HG02798 (cell line): Measurements from ENCODE around the gene SYT3.

ENCODE experiments used
- ATAC-seq: cut with Tn5 transposase; IDR thresholded peaks from one replicate; pipeline ENCODE4 v1.9.1; 2021; ENCODE audit warnings: mild to moderate bottlenecking; ENCODE audit not compliant: unreplicated experiment, poor library complexity

Gene SYT3, protein sequence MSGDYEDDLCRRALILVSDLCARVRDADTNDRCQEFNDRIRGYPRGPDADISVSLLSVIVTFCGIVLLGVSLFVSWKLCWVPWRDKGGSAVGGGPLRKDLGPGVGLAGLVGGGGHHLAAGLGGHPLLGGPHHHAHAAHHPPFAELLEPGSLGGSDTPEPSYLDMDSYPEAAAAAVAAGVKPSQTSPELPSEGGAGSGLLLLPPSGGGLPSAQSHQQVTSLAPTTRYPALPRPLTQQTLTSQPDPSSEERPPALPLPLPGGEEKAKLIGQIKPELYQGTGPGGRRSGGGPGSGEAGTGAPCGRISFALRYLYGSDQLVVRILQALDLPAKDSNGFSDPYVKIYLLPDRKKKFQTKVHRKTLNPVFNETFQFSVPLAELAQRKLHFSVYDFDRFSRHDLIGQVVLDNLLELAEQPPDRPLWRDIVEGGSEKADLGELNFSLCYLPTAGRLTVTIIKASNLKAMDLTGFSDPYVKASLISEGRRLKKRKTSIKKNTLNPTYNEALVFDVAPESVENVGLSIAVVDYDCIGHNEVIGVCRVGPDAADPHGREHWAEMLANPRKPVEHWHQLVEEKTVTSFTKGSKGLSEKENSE

DNA sequence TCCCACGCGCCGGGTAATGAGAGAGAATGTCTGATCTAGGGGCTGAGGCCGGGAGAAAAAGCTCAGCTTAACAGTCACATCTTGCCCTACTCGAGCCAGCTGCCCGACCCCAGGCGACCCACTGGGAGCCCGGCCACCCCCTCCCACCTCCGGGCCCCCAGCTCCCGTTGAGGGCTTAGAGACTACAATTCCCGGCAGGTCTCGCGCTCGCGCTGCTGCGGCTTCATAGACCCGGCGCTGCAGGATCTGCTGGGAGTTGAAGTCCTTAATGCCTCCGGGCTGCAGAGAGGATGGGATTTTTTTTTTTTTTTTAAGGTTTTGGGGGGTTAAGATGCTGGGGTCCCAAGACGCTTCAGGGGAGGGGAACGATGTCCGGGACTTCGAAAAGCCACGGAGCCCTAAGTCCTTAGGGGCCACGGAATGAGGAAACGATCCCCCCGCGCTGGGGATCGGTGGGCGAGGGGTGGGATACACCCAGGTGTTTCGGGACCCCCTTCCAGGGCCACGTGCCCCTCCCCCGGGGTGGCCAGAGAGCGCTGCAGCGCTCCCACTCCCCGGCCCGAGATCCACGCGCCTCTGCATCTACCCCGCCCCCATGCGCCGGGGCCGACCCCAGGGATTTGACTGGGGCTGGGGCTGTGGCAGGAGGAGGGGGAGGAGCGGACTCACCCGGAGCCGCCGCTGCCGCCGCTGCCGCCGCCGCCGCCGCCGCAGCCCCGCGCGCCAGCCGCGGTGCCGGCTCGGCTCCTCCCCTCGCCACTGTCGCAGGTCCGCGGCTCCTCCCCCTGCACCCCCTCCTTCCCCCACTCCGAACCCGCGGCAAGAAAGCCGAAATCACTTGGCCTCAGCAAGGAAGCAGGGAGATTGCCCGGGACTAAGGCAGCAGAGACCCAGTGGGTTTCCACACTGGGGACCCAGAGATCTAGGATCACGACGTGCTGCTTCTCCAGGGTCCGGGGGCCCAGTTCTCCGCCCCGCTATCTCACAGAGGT lies at the start of gene SYT3:
Gene SYT3, minus strand, starts transcription at position 761 of the 992 bp plus-strand sequence. CDS start 2,470 bp downstream, outside the sequence.
- ATAC-seq = no peak

DNA sequence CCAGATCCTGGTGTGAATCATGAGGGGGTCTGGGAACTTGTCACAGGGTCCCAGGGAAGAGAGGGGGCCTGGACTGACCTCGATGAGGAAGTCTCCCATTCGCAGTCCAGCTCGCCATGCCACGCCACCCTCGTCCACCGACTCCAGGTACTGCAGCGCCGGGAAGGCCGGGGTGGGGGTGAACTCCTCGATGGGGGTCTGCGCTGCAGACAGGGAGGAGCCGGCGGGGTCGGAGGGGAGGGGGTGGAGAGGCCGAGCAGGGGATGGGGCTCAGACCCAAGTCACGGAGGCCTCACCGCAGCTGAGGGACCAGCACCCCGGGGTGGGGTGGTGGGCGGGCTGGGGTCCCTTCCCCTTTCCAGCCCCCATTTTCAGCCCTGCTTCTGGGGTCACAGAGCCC lies 49.1 kb upstream of the SYT3 start:
- no peak for ATAC-seq

DNA sequence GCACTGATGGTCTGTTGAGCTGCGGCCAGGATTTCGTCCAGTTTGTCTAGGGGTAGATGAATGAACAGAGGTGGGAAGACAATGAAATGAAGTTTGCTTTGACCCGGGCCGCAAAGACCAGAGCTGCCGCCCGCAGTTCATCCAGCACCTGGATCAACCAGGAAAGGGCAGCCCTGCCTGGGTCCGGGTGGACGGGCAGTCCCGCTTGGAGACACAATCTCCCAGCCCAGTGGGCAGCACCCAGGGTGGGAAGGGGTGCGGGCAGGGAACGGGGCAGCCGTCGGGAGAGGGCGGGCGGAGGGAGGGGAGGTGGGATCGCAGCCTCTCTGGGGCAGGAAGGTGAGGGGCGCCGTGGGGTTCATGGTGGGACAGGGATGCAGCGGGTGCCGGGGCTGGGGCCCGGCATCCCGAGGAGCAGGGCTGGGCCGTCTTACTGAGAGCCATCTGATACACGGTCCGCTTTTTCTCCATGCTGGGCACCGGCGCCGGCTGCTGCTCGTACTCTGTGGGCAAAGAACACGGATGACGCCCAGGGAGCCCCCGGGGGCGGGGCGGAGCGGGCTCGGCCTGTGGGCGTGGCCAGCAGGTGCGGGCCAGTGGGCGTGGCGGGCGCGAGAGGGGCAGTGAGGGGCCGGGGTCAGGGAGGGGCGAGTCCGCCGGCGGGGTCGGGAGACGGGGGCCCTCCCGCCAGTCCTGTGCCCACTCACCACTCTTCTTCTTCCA lies 46.8 kb upstream of the SYT3 start:
- no peak for ATAC-seq

DNA sequence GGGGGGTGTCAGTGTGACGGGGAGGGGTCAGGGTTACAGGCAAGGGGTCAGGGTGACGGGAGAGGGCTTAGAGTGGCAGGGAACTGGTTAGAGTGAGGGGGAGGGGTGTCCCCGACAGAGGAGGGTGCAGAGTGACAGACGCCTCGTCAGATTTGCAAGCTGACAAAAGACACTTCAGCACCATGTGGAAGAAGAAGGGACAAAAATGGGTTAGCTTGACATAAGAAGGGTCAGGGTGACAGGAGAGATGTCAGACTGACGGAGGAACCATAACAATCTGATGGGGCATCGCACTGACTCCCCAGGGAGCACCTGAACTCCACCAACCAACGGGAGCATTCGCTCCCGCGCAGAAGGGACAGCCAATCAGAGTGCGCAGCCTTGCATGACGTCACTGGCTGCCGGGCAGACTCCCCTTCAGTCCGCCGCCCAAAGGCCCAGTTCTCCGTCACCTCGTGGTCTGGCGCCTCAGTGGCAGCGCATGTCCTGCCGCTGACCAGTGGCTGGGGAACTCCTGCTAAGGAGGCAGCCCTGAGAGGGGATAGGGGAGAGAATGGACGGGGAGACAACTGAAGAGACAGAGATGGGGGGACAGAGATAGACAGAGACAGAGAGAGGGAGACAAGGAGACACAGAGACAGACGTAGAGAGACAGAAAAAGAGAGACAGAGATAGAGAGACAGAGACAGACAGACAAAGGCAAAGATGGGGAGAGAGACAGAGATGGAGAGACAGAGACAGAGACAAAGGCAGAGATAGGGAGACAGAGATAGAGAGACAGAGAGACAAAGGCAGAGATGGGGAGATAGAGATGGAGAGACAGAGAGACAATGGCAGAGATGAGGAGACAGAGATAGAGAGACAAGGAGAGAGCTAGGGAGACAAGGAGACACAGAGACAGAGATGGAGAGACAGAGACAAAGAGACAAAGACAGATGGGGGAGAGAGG lies 39.8 kb upstream of the SYT3 start:
- peak; percentile 88 for ATAC-seq

DNA sequence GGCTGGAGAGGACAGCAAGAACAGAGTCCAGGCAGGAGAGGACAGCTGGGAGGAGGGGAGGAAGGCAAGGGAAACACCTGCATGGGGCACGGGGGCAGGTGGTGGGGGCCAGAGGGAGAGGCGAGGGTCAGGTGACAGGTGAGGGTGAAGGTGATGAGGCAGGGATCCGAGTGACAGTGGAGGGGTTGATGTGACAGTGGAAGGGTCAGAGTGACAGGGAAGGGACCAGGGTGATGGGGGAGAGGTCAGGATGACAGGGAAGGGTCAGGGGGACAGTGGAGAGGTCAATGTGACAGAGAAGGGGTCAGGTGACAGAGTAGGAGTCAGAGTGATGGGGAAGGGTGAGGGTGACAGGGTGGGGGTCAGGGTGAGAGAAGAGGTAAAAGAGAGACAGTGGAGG lies 38.6 kb upstream of the SYT3 start:
- ATAC-seq = no peak

DNA sequence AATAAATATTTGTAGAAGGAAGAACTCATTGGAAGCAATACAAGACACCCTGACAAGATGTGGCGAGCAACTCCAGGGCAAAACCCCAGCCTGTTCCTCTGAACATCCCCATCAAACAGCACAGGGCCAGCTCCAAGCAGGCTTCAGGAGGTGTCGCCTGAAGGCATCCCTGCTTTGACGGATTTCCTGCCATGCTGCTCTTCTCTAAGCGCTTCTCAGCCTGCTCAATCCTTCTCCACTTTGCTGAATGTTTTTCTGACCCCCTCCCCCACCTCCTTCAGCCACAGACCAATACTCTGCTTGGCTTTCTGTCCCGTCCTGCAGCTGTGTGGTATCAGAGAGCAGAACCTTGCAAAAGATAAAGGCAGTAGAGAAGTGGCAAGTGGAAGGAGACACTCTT lies 38.0 kb upstream of the SYT3 start:
- ATAC-seq = no peak

DNA sequence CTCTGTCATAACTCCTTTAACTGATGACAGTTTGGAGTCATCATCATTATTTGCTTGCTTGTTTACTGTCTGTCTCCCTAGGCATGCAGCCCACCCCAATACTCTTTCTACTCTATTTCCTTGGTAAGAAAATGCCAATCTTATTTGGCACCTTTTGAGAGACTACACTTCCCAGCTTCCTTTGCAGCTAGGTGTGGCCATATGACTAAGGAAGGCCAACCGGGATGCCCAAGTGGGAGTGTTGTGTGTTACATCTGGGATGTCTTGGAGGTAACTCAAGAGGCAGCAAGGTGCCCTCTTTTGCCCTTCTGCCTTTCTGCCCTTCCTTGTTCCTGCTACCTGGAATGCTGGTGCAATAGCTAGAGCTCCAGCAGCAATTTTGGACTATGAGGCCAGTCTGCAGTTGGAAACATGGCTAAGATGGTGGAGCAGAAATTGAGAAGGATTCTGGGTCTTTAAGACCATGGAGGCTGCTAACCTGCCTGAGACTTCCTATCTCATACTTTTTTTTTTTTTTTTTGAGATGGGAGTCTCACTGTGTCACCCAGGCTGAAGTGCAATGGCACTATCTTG lies 37.0 kb upstream of the SYT3 start:
- ATAC-seq = no peak

DNA sequence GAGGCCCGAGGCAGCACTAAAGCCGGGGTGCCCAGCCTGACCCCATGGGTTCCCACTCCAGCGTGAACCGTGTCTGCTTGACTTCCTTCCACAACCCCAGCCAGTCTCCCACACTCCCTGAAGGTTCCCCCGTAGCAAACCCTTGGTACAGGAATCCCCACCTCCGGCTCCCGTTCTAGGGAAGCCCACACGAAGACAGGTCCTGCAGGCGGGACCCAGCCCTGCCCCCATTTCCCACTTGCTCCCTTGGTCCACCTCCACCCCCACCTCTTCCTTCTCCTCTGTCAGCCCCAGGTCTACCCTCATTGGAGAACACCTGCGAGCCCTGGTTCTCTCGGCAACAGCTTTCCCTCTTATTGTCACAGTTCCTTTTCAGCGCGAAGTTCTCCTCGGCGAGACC lies 33.4 kb upstream of the SYT3 start:
- ATAC-seq = no peak

DNA sequence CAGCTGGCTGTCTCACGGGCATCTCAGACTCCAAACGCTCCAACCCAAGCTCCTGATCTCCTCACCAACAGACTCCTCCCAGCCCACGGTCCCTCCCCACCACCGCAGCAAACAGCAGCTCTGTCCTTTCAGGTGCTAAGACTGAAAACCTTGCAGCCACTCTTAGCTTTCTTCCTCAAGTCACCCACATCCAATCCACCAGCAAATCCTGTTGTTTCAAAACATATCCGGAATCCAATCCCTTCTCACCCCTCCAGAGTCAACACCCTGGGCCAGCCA lies 30.4 kb upstream of the SYT3 start:
- no peak for ATAC-seq

DNA sequence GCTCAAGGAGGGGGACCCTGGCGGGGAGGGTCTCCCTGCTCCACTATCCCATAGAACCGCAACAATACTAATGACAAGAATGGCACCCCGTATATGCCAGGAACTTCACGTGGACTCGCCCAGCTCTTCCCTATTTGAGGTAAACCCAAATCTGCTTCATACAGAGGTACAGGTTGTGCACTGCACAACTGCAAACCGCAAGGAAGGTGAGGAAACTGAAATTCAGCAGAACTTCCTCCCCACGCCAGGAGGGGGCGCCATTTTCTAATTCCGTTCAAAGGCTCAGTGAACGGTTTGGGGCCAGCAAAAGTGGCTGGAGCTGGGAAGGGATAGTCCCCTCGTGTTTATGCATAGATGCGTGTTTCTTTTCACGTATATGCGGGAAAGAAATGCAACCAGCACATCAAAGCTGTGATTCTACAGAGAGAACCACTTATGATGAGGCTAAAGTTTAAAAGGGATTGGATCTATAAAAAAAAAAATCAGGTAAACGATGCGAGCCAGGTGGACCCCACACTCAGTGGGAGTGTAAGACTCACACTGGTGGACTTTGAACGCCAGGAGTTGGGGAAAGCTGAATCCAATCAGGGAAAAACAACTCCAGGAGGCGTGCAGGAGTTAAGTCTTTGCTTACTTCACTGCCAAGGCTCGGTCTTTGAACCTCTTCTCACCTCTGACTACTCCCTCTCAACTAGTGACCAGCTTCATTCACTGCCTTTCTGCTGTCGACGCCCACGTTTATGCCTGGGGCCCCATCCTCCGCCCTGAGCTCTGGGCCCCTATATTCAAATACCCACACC lies 29.8 kb upstream of the SYT3 start:
- no peak for ATAC-seq

DNA sequence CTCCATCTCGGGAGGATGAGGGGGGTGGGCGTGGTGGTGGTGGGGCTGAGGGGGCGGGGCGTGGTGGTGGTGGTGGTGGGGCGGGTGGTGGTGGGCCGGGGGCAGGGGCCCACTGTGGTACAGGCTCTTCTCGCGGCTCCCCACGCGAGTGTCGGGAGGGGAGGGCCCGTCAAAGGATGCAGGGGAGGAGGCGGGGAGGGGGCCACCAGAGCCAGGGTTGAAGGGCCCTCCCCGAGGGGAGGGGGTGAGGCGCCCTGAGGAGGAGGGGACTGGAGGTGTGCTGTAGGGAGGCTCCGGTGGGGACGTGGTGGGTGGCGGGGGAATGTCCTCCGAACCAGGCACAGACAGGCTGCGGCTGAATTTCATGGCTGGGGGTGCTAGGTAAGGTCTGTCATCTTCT lies 29.2 kb upstream of the SYT3 start:
- no peak for ATAC-seq

DNA sequence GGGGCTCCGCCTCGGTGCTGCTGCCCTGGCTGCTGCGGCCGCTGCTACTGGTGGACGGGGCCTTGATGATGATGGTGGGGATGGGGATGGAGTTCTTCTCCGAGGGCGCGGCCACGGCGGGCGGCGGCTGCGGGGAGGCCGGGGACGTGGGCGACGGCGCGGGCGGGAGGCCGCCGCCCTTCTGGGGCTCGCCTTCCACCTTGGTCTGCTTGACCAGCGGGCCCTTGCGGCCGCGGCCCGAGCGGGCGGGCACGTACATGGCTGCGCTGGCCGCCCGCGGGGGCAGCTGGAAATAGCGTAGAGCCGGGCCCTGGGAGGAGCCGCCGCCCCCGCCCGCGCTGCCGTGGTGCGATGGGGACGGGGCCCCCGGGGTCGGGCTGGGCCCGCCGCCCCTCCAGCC lies 28.7 kb upstream of the SYT3 start:
- ATAC-seq = no peak

DNA sequence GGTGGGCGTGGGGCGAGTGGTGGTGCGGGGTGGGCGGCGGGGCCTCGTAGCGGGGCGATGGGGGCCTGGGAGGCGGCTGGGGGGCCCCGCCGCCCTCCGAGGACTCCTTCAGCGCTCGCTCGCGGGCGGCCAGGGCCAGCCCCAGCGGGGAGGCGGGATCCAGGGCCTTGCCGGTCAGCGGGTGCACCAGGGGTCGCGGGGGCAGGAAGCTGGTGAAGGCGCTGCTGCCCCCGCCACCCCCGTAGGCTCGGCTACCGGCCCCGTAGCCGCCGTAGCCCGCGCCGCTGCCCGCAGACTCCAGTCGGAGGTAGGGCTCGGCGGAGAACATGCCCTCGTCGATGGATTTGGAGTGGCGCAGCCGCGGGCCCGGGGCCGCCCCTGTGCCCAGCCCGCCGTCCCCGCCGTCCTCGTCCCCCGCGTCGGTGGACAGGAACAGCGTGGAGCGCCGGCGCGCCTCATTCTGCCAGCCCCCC lies 28.1 kb upstream of the SYT3 start:
- no peak for ATAC-seq

DNA sequence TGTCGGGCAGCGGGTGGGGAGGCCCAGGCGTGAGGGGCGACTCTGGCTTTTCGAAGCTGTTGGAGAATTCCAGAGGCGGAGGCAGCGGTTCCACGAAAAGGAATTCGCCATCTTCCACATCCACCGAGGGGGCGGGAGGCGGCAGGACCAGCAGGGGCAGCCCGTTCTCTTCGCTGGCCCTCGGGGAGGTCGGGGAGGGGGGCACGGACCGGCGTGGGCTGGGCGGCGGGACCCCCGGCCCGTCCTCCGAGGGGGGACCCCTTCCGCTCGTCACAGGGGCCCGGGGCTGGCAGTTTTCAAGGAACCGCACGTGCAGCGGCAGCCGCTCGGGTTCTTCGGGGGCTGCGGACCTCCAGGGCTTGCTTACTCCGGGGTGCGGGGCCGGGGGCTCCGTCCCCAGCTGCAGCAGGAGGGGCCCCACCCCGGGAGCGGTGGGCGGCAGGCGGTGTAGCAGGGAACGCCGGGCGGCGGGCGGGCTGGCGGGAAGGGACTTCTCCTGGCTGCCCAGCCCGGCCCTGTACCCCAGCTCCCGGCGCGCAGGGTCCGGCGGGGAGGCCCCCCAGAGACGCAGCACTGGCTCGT lies 27.6 kb upstream of the SYT3 start:
- no peak for ATAC-seq

DNA sequence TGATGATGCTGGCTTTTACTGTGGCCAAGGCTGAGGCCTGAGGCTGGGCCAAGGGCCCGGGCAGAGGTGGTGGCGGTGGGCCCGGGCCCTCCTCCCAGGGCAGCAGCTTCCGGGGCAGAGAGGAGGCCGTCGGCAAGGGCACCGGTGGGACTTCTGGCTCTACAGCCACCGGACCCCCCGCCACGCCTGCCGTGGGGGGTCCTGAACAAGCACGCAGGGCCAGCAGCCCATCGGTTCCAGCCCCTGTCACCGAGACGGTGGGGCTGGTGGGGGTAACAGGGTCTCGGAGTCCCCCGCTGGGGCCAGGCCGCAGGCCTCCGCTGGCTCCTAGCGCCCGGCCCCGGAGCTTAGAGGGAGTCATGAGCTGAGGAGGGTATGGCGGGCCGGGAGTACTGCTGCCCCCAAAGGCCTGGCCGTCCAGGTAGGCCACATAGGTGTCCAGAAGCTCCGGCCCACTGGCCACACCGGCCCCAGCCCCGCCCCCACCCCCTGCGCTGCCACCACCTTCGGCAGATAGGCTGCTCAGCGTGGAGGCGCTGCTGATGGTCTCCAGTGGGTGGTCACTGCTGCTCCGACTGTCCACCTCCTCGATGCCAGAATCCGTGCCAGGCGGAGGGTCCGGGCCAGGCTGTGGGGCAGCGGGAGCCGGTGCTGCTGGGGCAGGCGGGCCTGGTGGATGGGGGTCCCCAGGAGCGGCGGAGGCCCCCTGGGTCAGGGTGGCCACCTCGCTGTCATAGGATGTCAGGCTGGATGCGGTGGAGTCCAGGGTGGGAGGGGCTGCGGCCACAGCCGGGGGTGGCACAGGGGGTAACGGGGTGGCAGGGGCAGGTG lies 26.9 kb upstream of the SYT3 start:
- ATAC-seq = no peak

DNA sequence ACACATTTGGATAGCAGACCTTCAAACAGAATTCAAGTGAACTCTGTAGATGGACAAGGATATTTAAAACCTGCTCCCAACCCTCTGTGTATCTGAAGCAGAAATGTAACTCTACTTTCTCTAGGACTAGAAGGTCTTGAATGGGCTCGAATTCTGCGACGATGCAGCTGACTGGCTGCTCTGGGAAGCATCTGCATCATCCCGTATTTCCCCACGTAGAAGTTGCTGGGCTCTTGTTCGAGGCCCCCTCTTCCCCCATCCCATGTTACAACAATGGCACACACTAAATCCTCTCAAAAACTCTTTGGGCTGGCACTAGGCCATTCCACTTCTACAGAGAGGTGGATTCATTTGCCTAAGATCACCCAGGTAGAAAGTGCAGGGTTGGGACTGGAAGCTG lies 24.5 kb upstream of the SYT3 start:
- ATAC-seq = no peak

DNA sequence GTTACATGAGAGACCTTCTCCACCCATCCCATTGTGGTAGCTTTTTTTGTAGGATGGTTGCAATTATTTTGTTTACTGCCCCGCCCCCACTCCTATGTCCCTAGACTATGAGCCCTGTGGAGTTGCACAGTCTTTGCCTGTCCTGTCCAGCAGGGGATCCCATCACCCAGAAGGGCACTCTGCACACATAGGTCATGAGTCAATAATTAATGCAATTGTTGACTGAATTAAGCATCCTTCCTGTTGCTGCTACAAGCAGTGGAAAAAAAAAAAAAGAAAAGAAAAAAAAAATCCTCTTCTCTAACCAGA lies 23.8 kb upstream of the SYT3 start:
- no peak for ATAC-seq
